ENCODE measurements around the gene PRAMEF1. TPM values are rescaled to one million over a fixed set of nuclear protein-coding genes. Genes with fewer than 3 reads are reported as not detected.

Gene PRAMEF1
- total and polyA plus RNA-seq, 12 donors, result not detected

DNA sequence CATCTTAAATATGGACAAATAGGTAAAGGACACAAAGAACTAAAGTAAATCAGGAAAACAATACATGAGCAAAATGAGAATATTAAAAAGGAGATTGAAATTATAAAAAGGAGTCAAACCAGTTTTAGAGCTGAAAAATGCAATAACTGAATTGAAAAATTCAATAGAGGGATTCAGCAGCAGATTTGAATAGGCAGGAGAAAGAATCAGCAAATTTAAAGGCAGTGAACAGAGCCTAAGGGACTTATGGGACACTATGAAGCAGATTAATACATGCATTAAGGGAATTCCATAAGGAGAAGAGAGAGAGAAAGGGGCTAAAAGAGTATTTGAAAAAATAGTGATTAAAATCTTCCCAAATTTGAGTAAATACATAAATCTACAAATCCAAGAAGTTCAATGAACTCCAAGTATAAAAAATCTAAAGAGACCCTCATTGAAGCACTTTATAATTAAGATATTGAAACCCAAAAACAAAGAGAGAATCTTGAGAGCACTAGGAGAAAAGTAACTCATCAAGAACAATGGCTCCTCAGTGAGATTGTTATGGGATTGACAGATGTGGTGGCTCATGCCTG is 42.3 kb upstream of the PRAMEF1 start:
- no peak overlapping the region for H3K4me3 ChIP-seq
- peaks cover 8% of the 10 kb centered on the region for H3K27me3 ChIP-seq
- H3K36me3 ChIP-seq (replicated peaks in 1 of 2), result no peaks in the 10 kb centered on the region
- intact Hi-C loops (cut with DNase I), result no loop called here
- H3K9me3 ChIP-seq (replicated peaks in 1 of 3), result peaks cover 0 to 15% (median 0%) of the 10 kb centered on the region in 3 donors
- TF ChIP-seq, protein P1, sequence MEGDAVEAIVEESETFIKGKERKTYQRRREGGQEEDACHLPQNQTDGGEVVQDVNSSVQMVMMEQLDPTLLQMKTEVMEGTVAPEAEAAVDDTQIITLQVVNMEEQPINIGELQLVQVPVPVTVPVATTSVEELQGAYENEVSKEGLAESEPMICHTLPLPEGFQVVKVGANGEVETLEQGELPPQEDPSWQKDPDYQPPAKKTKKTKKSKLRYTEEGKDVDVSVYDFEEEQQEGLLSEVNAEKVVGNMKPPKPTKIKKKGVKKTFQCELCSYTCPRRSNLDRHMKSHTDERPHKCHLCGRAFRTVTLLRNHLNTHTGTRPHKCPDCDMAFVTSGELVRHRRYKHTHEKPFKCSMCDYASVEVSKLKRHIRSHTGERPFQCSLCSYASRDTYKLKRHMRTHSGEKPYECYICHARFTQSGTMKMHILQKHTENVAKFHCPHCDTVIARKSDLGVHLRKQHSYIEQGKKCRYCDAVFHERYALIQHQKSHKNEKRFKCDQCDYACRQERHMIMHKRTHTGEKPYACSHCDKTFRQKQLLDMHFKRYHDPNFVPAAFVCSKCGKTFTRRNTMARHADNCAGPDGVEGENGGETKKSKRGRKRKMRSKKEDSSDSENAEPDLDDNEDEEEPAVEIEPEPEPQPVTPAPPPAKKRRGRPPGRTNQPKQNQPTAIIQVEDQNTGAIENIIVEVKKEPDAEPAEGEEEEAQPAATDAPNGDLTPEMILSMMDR (IDR thresholded peaks at IDR 0.05), result no peak
- no peak for TF ChIP-seq POLR2A (IDR thresholded peaks at IDR 0.05)
- no peak overlapping the region for H3K27ac ChIP-seq
- no peak for DNase-seq
- H3K4me1 ChIP-seq (replicated peaks in 1 of 2), result no peaks in the 10 kb centered on the region

DNA sequence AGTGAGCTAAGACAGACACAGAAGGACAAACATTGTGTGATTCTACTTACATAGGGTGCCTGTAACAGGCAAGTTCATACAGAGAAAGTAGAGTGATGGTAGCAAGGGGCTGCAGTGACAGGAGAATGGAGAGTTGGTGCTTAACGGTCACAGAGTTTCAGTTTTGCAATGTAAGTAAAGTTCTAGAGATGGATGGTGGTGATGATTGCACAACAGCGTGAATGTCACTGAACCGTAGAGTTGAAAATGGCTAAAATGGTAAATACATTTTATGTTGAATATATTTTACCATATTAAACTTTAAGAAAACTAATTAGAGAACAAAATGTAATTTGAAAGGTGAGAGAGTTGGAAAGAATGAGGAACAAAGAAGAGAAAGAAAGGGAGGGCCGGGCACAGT is 36.5 kb upstream of the PRAMEF1 start:
- no peak overlapping the region for H3K27ac ChIP-seq
- no peaks in the 10 kb centered on the region for H3K36me3 ChIP-seq (replicated peaks in 1 of 2)
- H3K9me3 ChIP-seq (replicated peaks in 1 of 3), result peaks cover 0 to 5% (median 0%) of the 10 kb centered on the region in 3 donors
- DNase-seq, result no peak
- H3K27me3 ChIP-seq, result peaks cover 6% of the 10 kb centered on the region
- 75 to 79% (median 78%) methylated on average over 4 of the region's 4 CpGs for WGBS, 4 donors
- no peaks in the 10 kb centered on the region for H3K4me1 ChIP-seq (replicated peaks in 1 of 2)
- intact Hi-C loops (cut with DNase I), result no loop called here
- H3K4me3 ChIP-seq, result no peak overlapping the region
- TF ChIP-seq, protein P1 (IDR thresholded peaks at IDR 0.05), result no peak
- no peak for TF ChIP-seq POLR2A (IDR thresholded peaks at IDR 0.05)

DNA sequence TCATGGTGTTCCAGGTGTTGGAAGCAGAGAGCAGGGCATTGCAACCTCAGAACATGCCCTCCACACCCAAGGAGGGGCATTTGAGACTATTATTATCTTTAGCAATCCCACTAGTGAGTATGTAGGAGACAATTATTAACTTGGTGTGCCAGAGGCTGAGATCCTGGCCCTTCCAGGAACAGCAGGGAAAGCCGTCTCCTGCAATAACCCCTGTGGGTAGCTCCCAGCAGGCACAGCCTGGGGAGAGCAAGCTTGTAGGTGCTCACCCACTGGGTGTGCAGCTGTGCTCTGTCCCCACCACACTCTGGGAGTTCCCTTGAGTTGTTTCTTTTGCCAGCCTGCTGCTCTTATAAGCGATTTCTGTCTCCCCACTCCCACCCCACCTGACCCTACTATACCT is 34.9 kb upstream of the PRAMEF1 start:
- intact Hi-C loops (cut with DNase I), result no loop called here
- H3K36me3 ChIP-seq (replicated peaks in 1 of 2), result no peaks in the 10 kb centered on the region
- no peak overlapping the region for H3K27ac ChIP-seq
- H3K4me3 ChIP-seq, result no peak overlapping the region
- H3K4me1 ChIP-seq (replicated peaks in 1 of 2), result no peaks in the 10 kb centered on the region
- TF ChIP-seq, protein P1 (IDR thresholded peaks at IDR 0.05), result no peak
- TF ChIP-seq POLR2A (IDR thresholded peaks at IDR 0.05), result no peak
- DNase-seq, result no peak
- peaks cover 6% of the 10 kb centered on the region for H3K27me3 ChIP-seq
- H3K9me3 ChIP-seq (replicated peaks in 1 of 3), result no peaks in the 10 kb centered on the region
- WGBS, 4 donors, result 42 to 70% (median 53%) methylated on average over 2 of the region's 2 CpGs

DNA sequence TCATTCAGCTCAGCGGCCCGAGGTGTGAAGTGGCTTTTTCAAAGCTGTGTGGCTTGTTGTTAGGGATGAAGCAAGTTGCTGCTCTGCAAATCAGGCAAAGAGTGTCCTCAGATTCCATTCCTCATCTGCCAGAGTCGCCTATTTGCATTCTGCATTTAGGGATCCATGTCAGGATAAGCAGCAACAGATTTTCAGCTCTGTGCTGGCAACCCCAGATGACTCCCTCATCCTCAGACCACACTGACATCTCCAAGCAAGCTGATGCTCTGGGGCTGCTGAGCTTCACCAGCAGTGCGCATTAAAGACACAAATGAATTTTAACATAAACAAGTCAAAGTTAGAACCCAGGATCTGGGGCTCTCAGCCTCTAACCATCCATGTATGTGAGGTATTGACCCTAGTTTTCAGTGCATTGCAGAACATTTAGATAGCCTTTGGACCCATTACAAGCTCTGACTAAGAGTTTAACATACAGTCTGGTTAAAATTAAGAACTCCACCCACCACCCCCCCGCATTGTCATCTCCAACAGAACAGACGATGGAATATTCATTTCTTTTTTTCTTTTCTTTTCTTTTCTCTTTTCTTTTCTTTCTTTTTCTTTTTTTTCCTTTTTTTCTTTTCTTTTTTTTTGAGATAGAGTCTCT is 34.3 kb upstream of the PRAMEF1 start:
- no peaks in the 10 kb centered on the region for H3K36me3 ChIP-seq (replicated peaks in 1 of 2)
- TF ChIP-seq, protein P1 (IDR thresholded peaks at IDR 0.05), result no peak
- no peak for TF ChIP-seq POLR2A (IDR thresholded peaks at IDR 0.05)
- no peak overlapping the region for H3K27ac ChIP-seq
- intact Hi-C loops (cut with DNase I), result no loop called here
- no peaks in the 10 kb centered on the region for H3K9me3 ChIP-seq (replicated peaks in 1 of 3)
- DNase-seq, result no peak
- peaks cover 6% of the 10 kb centered on the region for H3K27me3 ChIP-seq
- H3K4me3 ChIP-seq, result no peak overlapping the region
- 65 to 71% (median 69%) methylated on average over 6 of the region's 6 CpGs for WGBS, 4 donors
- H3K4me1 ChIP-seq (replicated peaks in 1 of 2), result no peaks in the 10 kb centered on the region

Data from adrenal gland (tissue), 12 donors.